Measurements from ENCODE around the gene CA12.

CA12 gene

DNA sequence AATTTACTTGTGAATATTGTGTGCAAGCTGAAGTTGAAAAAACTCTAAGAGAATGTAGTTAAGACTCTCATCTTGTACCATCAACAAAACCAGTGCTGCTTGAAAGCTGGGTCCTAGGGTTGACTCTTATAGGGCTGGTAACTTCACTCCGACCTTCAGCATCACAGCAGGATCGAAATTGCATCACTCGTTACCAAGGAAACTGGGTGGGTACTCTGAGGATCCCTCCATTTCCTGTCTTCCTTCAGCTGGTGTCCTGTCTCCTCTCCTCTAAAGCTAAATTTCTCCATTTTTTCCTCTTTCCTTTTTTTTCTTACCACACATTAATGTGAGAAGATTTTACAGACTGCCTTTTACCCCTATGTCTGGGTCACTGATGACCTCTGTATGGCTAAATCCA, 107.2 kb downstream of the CA12 start:
- in situ Hi-C loops (cut with MboI; ENCODE audit: low sequenced_read_pairs, unreplicated experiment) = no loop called here
- no peak for DNase-seq (ENCODE audit: low spot score)
- TF ChIP-seq CTCF (IDR thresholded peaks at IDR 0.05; ENCODE audit: borderline replicate concordance, control extremely low read depth, extremely low read depth, insufficient read depth, missing control alignments) = no peak

All from GM13976 (cell line).